ENCODE measurements around the gene TNKS1BP1. TPM values are rescaled to one million over a fixed set of nuclear protein-coding genes. Genes with fewer than 3 reads are reported as not detected.

TNKS1BP1 gene
- total and polyA plus RNA-seq, 8 donors: 119 to 203 (median 141) TPM

DNA sequence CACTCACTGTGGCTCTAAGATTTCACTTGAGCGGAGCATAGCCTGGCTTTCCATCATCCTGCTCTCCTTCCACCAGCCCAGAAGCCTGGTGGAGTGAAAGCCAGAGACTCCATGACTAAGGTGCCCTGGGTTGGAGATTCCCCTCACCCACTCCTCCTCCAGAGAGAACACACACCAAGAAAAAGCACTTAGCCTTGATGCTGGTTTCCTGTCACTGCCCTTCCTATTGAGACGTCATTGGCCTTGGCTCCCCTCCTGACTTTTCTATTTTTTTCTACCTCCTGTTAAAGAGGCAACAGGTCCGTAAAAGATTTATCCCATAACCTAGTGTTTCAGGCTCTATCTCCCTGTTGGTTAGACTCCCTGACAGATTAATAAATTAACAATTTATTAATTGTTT is 49.2 kb downstream of the TNKS1BP1 start:
- TF ChIP-seq, protein P1, sequence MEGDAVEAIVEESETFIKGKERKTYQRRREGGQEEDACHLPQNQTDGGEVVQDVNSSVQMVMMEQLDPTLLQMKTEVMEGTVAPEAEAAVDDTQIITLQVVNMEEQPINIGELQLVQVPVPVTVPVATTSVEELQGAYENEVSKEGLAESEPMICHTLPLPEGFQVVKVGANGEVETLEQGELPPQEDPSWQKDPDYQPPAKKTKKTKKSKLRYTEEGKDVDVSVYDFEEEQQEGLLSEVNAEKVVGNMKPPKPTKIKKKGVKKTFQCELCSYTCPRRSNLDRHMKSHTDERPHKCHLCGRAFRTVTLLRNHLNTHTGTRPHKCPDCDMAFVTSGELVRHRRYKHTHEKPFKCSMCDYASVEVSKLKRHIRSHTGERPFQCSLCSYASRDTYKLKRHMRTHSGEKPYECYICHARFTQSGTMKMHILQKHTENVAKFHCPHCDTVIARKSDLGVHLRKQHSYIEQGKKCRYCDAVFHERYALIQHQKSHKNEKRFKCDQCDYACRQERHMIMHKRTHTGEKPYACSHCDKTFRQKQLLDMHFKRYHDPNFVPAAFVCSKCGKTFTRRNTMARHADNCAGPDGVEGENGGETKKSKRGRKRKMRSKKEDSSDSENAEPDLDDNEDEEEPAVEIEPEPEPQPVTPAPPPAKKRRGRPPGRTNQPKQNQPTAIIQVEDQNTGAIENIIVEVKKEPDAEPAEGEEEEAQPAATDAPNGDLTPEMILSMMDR (IDR thresholded peaks at IDR 0.05): no peak
- H3K36me3 ChIP-seq: no peaks in the 10 kb centered on the region
- H3K9me3 ChIP-seq: no peaks in the 10 kb centered on the region
- H3K4me3 ChIP-seq: no peak overlapping the region
- peaks cover 21 to 22% of the 10 kb centered on the region in 2 donors for H3K4me1 ChIP-seq
- intact Hi-C loops (cut with DNase I): no loop called here
- DNase-seq (no peak), ATAC-seq (no peak)
- no peaks in the 10 kb centered on the region for H3K27me3 ChIP-seq
- peak overlapping the region; percentile 38 to 41 for H3K27ac ChIP-seq

DNA sequence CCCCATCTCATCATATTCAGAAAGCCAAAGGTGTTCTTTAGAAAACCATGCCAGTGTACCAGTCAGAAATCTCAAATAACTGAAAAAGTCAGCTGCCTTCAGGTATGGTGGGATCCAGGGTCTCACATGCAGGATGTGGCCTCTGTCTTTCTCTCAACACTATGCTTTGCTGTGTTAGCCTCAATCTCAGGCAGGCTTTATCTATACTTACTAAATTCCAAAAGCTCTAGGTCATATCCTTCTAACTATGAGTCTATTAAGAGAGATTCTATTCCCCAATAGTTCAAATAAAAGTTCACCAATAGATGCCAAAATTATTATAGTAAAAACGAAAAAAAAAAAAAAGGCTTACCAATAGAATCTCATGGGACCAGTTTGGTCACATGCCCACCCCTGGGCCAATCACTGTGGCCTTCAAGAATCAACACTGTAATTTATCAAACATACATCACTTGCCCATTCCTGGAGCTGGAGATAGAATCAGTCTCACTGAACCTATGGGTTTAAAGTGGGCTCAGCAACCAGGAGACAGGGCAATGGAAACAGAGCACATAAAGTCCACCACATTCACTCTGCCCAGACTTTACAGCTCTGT is 49.8 kb downstream of the TNKS1BP1 start:
- Histone ChIP-seq H3K27ac (peak overlapping the region in 1 of 2 donors; percentile 38), H3K4me3 (no peak overlapping the region), H3K27me3 (no peaks in the 10 kb centered on the region), H3K4me1 (peaks cover 21 to 22% of the 10 kb centered on the region in 2 donors), H3K36me3 (no peaks in the 10 kb centered on the region), H3K9me3 (no peaks in the 10 kb centered on the region)
- DNase-seq (no peak), ATAC-seq (no peak)
- intact Hi-C loops (cut with DNase I): no loop called here
- TF ChIP-seq, protein P1 (IDR thresholded peaks at IDR 0.05): no peak

DNA sequence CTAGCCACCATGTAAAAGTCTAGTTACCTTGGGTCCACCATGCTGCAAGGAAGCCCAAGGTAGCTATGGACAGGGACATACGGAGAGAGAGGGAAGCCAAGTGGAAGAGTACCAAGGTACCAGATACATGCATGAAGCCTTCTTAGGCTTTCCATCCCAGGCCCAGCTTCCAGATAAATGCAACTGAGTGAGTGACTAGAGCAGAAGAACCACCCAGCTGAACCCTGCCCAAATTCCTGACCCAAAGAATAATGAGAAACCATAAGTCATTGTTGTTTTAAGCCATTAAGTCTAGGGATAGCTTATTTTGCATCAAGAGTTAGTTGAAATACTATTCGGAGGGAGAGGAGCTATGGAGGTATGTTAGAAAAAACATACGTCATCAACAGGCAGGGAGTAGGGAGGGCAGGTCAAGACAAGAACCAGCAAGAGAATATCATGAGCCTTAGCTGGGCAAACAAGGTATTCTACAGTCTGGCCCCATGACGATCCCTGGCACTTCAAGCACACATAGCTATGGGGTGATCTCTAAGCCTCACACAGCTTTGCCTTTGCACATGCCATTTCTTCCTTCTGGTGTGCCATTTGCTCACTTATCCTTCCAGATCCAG is 51.2 kb downstream of the TNKS1BP1 start:
- ATAC-seq: no peak
- no peak overlapping the region for H3K4me3 ChIP-seq
- intact Hi-C loops (cut with DNase I): no loop called here
- H3K27ac ChIP-seq: no peak overlapping the region
- no peak for DNase-seq
- H3K27me3 ChIP-seq: no peaks in the 10 kb centered on the region
- TF ChIP-seq, protein P1 (IDR thresholded peaks at IDR 0.05): no peak
- H3K9me3 ChIP-seq: no peaks in the 10 kb centered on the region
- H3K36me3 ChIP-seq: no peaks in the 10 kb centered on the region
- H3K4me1 ChIP-seq: peaks cover 16 to 17% of the 10 kb centered on the region in 2 donors

DNA sequence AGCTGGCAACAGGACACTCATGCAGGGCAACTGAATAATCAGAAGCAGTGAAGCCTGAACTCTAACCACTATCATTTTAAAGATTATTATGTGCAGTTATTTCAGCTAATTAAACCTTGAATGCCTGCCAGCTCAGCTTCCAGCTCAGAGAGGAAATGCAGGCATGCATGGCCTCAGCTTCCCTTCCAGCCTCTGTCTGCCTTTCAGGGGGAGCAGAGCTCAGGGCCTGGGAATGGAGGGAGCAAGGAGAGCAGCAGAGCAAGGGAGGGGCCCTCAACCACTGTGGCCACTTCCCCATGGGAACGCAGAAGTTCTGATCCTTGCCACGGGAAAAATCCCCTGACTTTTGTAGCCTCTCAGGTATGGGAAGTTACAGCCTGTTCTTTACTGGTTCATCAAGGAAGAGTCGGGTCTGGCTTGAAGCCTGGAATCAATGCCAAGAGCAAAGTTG is 55.2 kb downstream of the TNKS1BP1 start:
- TF ChIP-seq, protein P1 (IDR thresholded peaks at IDR 0.05): no peak
- ATAC-seq: no peak
- Histone ChIP-seq H3K4me3 (no peak overlapping the region), H3K36me3 (no peaks in the 10 kb centered on the region), H3K9me3 (peaks cover 0 to 12% of the 10 kb centered on the region in 2 donors), H3K4me1 (no peaks in the 10 kb centered on the region), H3K27ac (no peak overlapping the region), H3K27me3 (no peaks in the 10 kb centered on the region)
- intact Hi-C loops (cut with DNase I): no loop called here
- DNase-seq: no peak

DNA sequence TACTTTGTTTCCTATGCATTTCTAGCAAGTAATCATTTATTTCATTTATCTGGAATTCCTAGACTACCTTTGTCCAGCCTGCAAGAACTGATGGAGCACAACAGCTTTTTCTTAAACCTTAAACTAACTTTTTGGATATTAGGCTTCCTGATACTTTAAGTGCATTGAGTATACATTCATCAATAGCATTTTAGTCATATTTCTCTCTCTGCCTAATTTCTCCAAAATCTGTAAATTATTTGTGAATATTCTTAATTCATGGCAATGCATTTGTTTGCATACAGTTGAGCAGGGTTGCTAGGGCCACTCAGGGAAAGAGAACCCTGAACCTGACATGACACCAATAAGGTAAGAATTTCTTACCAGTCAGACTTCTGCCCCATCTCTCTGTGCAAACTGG is 58.6 kb downstream of the TNKS1BP1 start:
- no peaks in the 10 kb centered on the region for H3K36me3 ChIP-seq
- no peaks in the 10 kb centered on the region for H3K4me1 ChIP-seq
- H3K9me3 ChIP-seq: peaks cover 0 to 12% of the 10 kb centered on the region in 2 donors
- H3K4me3 ChIP-seq: no peak overlapping the region
- DNase-seq (no peak), ATAC-seq (no peak)
- no peak overlapping the region for H3K27ac ChIP-seq
- no peaks in the 10 kb centered on the region for H3K27me3 ChIP-seq
- intact Hi-C loops (cut with DNase I): no loop called here
- TF ChIP-seq, protein P1 (IDR thresholded peaks at IDR 0.05): no peak
